Activated naive CD4-positive, alpha-beta T cell treated with anti-CD3 and anti-CD28 coated beads, Interleukin-2, amount 50 U/mL, for 72 hours (primary cell): ENCODE data around the gene INPP5A. TPM values are rescaled to one million over a fixed set of nuclear protein-coding genes. Genes with fewer than 3 reads are reported as not detected.
A peak's percentile ranks its signal among the peaks of the same experiment; 100 is the strongest.
"Not testable (repeated sequence)": the region's sequence is repeated elsewhere in the genome, so short reads cannot be mapped to it uniquely, and the experiment has no call there.

ENCODE experiments used
- ATAC-seq, 2 donors: fragments of 150-1000 bp; cut with Tn5 transposase; 2 replicates each; pipeline ENCODE4 v1.10.0; 2021; ENCODE audit warnings: mild to moderate bottlenecking in 2 of 2, moderate library complexity in 2 of 2
- DNase-seq, 2 donors: peaks; one replicate each; pipeline ENCODE4 v3.0.0; 2021 to 2022; ENCODE audit warnings: low spot score in 2 of 2
- H3K27ac Mint-ChIP-seq, 2 donors: one replicate each; pipeline ENCODE4 v1.8.0; 2022; ENCODE audit warnings: mild to moderate bottlenecking in 2 of 2, mixed read lengths in 2 of 2
- H3K36me3 Mint-ChIP-seq, 2 donors: one replicate each; pipeline ENCODE4 v1.8.0; 2022; ENCODE audit warnings: mixed read lengths in 2 of 2
- H3K9me3 Mint-ChIP-seq, 2 donors: one replicate each; pipeline ENCODE4 v1.8.0; 2022; ENCODE audit warnings: mixed read lengths in 2 of 2
- total RNA-seq, 2 donors: library from RNA; stranded (reverse); gene quantifications; one replicate each; pipeline ENCODE4 v1.2.3, GENCODE V29; 2022

INPP5A gene
- total RNA-seq, 2 donors from 2014 or later: 10.5 to 14.0 TPM

GRCh38 chr10:132756591-132756990 is 219.0 kb downstream of the INPP5A start:
- Mint-ChIP-seq H3K9me3 (peaks cover 7 to 8% of the 10 kb centered on the region in 2 donors), H3K36me3 (peaks cover 19 to 21% of the 10 kb centered on the region in 2 donors), H3K27ac (no peak overlapping the region)
- ATAC-seq (no peak), DNase-seq (no peak)

- no peak overlapping the region for H3K27ac Mint-ChIP-seq
- H3K9me3 Mint-ChIP-seq: peaks cover 7 to 8% of the 10 kb centered on the region in 2 donors
- DNase-seq (no peak), ATAC-seq (no peak)
- H3K36me3 Mint-ChIP-seq: peaks cover 19 to 21% of the 10 kb centered on the region in 2 donors
These were observed 219.6 kb downstream of the INPP5A start for GRCh38 chr10:132757171-132757570.

- Mint-ChIP-seq H3K27ac (no peak overlapping the region), H3K36me3 (peaks cover 19 to 21% of the 10 kb centered on the region in 2 donors), H3K9me3 (peaks cover 7 to 8% of the 10 kb centered on the region in 2 donors)
- DNase-seq (no peak), ATAC-seq (no peak)
These were observed 221.3 kb downstream of the INPP5A start for GRCh38 chr10:132758865-132759264.

GRCh38 chr10:132761395-132762060 is 223.9 kb downstream of the INPP5A start:
- ATAC-seq (no peak), DNase-seq (no peak)
- peak overlapping the region in 1 of 2 donors; percentile 65 for H3K27ac Mint-ChIP-seq
- peaks cover under 1 to 5% of the 10 kb centered on the region in 2 donors for H3K36me3 Mint-ChIP-seq
- no peaks in the 10 kb centered on the region for H3K9me3 Mint-ChIP-seq

- H3K27ac Mint-ChIP-seq: no peak overlapping the region
- DNase-seq: no peak
- peaks cover 0 to 5% of the 10 kb centered on the region in 2 donors for H3K36me3 Mint-ChIP-seq
- no peaks in the 10 kb centered on the region for H3K9me3 Mint-ChIP-seq
- ATAC-seq: peak; percentile 50 to 74
These were observed 224.7 kb downstream of the INPP5A start for GRCh38 chr10:132762267-132762666.

- Mint-ChIP-seq H3K36me3 (peaks cover 3 to 12% of the 10 kb centered on the region in 2 donors), H3K27ac (no peak overlapping the region), H3K9me3 (no peaks in the 10 kb centered on the region)
- ATAC-seq (no peak), DNase-seq (no peak)
These were observed 226.0 kb downstream of the INPP5A start for GRCh38 chr10:132763545-132763944.

GRCh38 chr10:132764108-132764507 is 226.5 kb downstream of the INPP5A start:
- DNase-seq (no peak), ATAC-seq (no peak)
- no peaks in the 10 kb centered on the region for H3K9me3 Mint-ChIP-seq
- H3K36me3 Mint-ChIP-seq: peaks cover 7 to 16% of the 10 kb centered on the region in 2 donors
- peak overlapping the region in 1 of 2 donors; percentile 65 for H3K27ac Mint-ChIP-seq

- Mint-ChIP-seq H3K36me3 (peaks cover 7 to 16% of the 10 kb centered on the region in 2 donors), H3K27ac (no peak overlapping the region), H3K9me3 (no peaks in the 10 kb centered on the region)
- ATAC-seq: no peak
- no peak for DNase-seq
These were observed 227.8 kb downstream of the INPP5A start for GRCh38 chr10:132765435-132765834.

- Mint-ChIP-seq H3K9me3 (no peaks in the 10 kb centered on the region), H3K27ac (peak overlapping the region in 1 of 2 donors; percentile 1), H3K36me3 (peaks cover 7 to 16% of the 10 kb centered on the region in 2 donors)
- DNase-seq: no peak
- ATAC-seq: no peak
These were observed 228.7 kb downstream of the INPP5A start for GRCh38 chr10:132766291-132766690.

GRCh38 chr10:132768346-132769248 is 231.0 kb downstream of the INPP5A start:
- Mint-ChIP-seq H3K36me3 (peaks cover 7 to 16% of the 10 kb centered on the region in 2 donors), H3K27ac (peak overlapping the region in 1 of 2 donors; percentile 55), H3K9me3 (no peaks in the 10 kb centered on the region)
- no peak for DNase-seq
- no peak for ATAC-seq

- Mint-ChIP-seq H3K9me3 (no peaks in the 10 kb centered on the region), H3K27ac (no peak overlapping the region)
- no peak for ATAC-seq
These were observed 232.8 kb downstream of the INPP5A start for GRCh38 chr10:132770061-132771021.

GRCh38 chr10:132772816-132773215 is 235.2 kb downstream of the INPP5A start:
- not testable (repeated sequence) for H3K36me3 Mint-ChIP-seq, H3K27ac Mint-ChIP-seq, DNase-seq, ATAC-seq, H3K9me3 Mint-ChIP-seq

More at GRCh38 chr10:132770061-132771021, 232.8 kb downstream of the INPP5A start:
- peaks cover 7 to 16% of the 10 kb centered on the region in 2 donors for H3K36me3 Mint-ChIP-seq
- no peak for DNase-seq

- DNase-seq (no peak), ATAC-seq (no peak)
These were observed 236.8 kb downstream of the INPP5A start for GRCh38 chr10:132774181-132774901.

GRCh38 chr10:132774902-132775863 is 237.6 kb downstream of the INPP5A start:
- no peaks in the 10 kb centered on the region for H3K9me3 Mint-ChIP-seq
- DNase-seq: no peak
- ATAC-seq: peak; percentile 3 to 33
- H3K36me3 Mint-ChIP-seq: peaks cover 0 to 4% of the 10 kb centered on the region in 2 donors
- H3K27ac Mint-ChIP-seq: no peak overlapping the region

More at GRCh38 chr10:132774181-132774901, 236.8 kb downstream of the INPP5A start:
- Mint-ChIP-seq H3K27ac (no peak overlapping the region), H3K36me3 (no peaks in the 10 kb centered on the region), H3K9me3 (no peaks in the 10 kb centered on the region)

GRCh38 chr10:132776186-132776585 is 238.6 kb downstream of the INPP5A start:
- no peaks in the 10 kb centered on the region for H3K9me3 Mint-ChIP-seq
- H3K36me3 Mint-ChIP-seq: peaks cover 0 to 5% of the 10 kb centered on the region in 2 donors
- ATAC-seq (no peak), DNase-seq (no peak)
- H3K27ac Mint-ChIP-seq: no peak overlapping the region
